Right ventricle myocardium inferior (tissue), 1 donor: ENCODE results near the gene ADI1. TPM values are rescaled to one million over a fixed set of nuclear protein-coding genes. Genes with fewer than 3 reads are reported as not detected.
"Not testable (repeated sequence)": the region's sequence is repeated elsewhere in the genome, so short reads cannot be mapped to it uniquely, and the experiment has no call there.

Experiments
- ATAC-seq: fragments of 200-7000 bp; cut with Tn5 transposase; one replicate; pipeline ENCODE4 v1.9.1; 2020; ENCODE audit warnings: mild to moderate bottlenecking, moderate library complexity
- DNase-seq: peaks from one replicate; pipeline ENCODE4 v3.0.0; 2021; ENCODE audit errors: missing footprints
- intact Hi-C: fragments of 100-400 bp; cut with DNase I; formaldehyde crosslinking; loops from one replicate; pipeline ENCODE4 v1.11.0; 2022
- total RNA-seq: library from RNA; stranded (reverse); fragmentation: NEBNext Ultra II Directional; extraction: Animal tissue kit (Norgen Biotek cat#: 25700); gene quantifications from one replicate; pipeline ENCODE4 v1.2.1, GENCODE V29; 2021
- donor health status: DM: no; HTN: yes; CAD: no; lungs with severe emphysema.

Gene ADI1
- total RNA-seq, 1 donor from 2014 or later: 160 TPM

DNA sequence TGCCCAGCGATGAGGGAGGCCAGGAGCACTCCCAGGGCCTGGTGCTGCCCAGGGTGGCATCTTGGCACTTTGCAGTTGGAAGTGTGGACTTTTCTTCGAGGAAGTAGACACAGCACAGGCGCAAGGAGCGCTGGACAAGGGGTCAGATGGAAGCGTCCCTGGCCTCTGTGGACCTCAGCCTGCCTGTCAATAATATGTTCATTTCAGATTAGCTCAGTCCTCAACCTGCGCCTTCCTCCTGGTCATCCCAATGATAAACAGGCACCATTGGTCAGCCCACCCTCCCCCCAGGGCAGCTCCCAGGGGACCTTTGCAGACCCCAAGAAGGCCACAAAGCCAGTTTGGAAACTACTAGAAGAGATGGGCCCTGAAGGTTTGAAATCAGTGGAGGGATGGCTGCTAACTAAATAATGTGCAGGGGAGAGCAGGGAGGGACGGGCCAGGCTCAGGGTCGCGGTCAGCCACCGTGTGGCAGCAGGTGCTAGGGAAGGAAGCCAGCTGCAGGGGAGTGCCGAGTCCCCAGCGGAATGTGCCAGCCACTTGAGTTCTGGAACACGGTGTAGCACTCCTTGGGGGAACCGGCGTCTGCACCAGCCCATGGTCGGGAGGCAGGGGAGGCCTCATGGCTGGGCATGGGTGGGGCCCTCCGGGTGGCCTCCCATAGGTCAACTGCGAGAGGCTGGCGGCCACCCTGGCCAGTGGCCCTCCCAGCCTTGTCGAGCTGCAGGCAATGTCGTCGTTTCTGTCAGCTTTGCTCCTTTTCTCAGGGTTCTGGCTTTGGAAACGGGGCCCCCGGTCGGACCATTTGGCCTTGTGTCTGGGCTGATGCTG is 59.9 kb downstream of the ADI1 start:
- intact Hi-C loops: loop anchor here (2.0 to 10.0 kb wide), 3 partner anchors 35 to 457 kb away; partner anchors contain the start of genes EIPR1 and TRAPPC12
- ATAC-seq (peak; percentile 91), DNase-seq (no peak)

GRCh38 chr2:3458396-3459184 is 60.7 kb downstream of the ADI1 start:
- DNase-seq: no peak
- intact Hi-C loops: loop anchor here (10.0 kb wide), 1 partner anchor 84 kb away; the partner anchor contains the start of genes EIPR1 and TRAPPC12
- no peak for ATAC-seq

- intact Hi-C loops: loop anchor here (10.0 kb wide), 1 partner anchor 83 kb away; the partner anchor contains the start of genes EIPR1 and TRAPPC12
- DNase-seq (no peak), ATAC-seq (no peak)
Observed at GRCh38 chr2:3457524-3458395, 61.6 kb downstream of the ADI1 start.

DNA sequence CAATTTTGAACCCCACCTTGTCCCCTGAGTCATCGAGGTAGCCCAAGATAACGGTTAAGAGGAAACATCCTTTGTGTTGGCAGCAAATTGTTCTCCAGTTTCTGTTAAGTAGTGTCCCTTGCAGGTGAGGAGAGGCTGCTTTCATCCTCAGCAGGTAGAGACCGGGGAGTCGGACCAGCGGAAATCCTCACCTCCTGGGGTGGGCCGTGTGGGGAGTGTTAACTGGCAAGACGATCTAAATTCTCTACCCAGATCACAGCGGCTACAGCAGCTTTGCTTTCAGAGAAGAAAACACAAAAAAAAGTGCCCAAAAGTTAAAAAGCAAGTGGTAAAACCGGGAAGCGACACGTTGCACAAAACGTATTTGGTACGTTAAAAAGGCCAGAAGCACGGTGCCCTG is 63.2 kb downstream of the ADI1 start:
- intact Hi-C loops: loop anchor here (10.0 kb wide), 1 partner anchor 81 kb away; the partner anchor contains the start of genes EIPR1 and TRAPPC12
- ATAC-seq (no peak), DNase-seq (no peak)

DNA sequence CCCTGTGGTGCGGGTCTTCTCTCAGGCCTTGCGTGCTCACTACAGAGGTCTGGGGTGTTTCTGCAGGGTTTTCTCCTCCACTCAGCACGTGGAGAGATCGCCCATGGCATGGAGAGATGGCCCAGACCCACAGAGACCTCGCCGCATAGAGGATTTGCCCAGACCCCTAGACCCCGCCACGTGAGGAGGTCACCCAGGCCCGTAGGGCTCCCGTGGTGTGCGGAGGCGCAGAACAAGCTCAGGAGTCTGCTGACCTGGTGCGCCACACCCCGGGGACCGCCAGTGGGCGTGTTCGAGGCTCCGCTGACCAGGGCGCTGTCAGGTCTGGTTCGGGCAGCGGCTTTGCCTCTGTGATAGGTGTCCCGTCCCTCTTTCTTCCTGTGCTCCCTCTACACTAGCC is 64.5 kb downstream of the ADI1 start:
- intact Hi-C loops: loop anchor here (10.0 kb wide), 1 partner anchor 80 kb away; the partner anchor contains the start of genes EIPR1 and TRAPPC12
- DNase-seq: no peak
- ATAC-seq: no peak

GRCh38 chr2:3454005-3454404 is 65.3 kb downstream of the ADI1 start:
- ATAC-seq: not testable (repeated sequence)
- intact Hi-C loops: loop anchor here (10.0 kb wide), 1 partner anchor 79 kb away; the partner anchor contains the start of genes EIPR1 and TRAPPC12

DNA sequence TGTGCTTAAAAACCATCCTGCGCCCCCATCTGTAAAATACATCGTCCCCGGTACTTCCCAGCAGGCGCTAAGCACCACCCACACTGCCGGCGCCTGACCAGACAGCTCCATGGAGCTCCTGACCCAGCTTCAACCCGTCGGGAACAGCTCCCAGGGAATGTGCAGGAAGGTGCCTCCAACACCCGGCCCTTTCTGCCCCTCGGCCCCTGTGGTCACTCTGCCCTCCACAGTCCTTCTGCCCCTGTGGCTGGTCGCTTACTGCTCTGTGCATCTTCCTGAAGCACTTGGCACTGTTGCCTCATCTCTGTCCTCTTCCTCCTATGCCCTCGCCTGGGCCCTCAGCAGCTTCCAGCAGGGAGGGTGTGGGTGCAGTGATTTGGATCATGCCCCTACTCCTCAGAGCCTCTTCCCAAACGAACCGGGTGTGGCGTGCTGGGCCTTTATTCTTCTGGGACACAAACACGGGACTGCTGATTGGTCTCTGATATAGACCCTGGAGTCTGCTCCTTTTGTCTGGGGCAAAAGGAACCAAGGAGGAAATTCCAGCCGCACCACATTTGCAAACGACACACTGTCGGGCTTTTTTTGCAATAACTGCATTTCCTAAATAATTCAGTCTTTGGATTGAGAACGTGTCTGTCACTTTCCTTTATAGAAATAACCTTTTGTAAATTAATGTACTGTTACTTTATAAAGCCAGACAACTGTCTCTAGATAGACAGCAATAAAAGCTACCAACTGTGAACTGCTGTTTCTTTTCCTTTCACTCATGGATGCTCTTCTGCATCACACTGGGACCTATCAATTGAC is 65.9 kb downstream of the ADI1 start:
- intact Hi-C loops: loop anchor here (10.0 kb wide), 1 partner anchor 79 kb away; the partner anchor contains the start of genes EIPR1 and TRAPPC12
- ATAC-seq (no peak), DNase-seq (no peak)

More at GRCh38 chr2:3454005-3454404, 65.3 kb downstream of the ADI1 start:
- not testable (repeated sequence) for DNase-seq

DNA sequence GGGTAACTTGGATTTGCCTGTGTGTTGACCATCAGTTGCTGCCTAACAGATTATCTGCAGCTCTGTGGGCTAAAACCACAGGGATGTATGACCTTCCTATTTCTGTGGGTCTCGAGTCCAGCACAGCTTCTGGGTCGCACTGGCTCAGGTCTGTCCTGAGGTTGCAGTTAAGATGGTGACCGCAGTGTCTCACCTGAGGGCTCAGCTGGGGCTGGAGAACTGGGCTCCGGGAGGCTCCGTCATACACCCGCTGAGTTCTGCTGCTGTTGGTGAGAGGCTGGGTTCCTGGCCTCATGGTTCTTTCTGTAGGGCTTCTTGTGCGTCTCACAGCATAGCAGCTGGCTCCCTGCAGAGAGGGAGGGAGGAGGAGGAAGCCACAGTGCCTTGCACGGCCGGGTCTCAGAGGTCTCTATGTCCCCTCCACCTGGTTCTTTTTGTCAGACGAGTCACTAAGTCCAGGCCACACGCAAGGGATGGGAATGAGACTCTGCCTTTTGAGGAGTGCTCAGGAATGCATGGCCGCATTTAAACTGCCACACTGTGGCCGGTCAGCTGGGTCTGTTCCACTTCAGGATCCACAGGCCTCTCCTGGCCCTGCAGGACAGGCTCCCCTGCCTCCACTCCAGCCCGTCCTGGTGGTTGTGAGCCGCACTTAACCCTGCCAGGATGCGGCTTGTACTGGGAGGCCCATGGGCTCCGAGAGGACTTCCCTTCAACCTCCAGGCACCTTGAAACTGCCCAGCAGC is 67.2 kb downstream of the ADI1 start:
- intact Hi-C loops: loop anchor here (10.0 kb wide), 1 partner anchor 77 kb away; the partner anchor contains the start of genes EIPR1 and TRAPPC12
- no peak for DNase-seq

DNA sequence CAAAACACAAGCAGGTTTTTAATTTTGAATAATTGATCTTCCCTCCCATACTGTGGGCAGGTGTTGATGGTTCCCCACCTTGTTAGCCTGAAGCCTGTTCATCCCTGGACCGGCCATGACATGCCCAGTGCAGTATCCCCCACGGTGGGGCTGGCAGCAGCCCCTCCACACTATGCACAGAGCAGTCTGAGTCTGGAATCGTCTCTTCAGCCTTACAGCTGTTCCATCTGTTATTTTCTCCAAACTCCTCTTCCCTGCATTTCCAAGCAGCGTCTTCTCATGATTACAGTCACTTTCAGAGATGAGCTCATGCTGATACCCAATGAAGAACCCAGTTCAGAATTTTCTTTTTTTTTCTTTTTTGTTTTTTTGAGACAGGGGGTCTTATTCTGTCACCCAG is 68.2 kb downstream of the ADI1 start:
- ATAC-seq (no peak), DNase-seq (no peak)
- intact Hi-C loops: loop anchor here (10.0 kb wide), 1 partner anchor 76 kb away; the partner anchor contains the start of genes EIPR1 and TRAPPC12

More for the DNA sequence above, 67.2 kb downstream of the ADI1 start:
- no peak for ATAC-seq

GRCh38 chr2:3450385-3451010 is 68.8 kb downstream of the ADI1 start:
- ATAC-seq (no peak), DNase-seq (no peak)
- intact Hi-C loops: loop anchor here (10.0 kb wide), 1 partner anchor 76 kb away; the partner anchor contains the start of genes EIPR1 and TRAPPC12

DNA sequence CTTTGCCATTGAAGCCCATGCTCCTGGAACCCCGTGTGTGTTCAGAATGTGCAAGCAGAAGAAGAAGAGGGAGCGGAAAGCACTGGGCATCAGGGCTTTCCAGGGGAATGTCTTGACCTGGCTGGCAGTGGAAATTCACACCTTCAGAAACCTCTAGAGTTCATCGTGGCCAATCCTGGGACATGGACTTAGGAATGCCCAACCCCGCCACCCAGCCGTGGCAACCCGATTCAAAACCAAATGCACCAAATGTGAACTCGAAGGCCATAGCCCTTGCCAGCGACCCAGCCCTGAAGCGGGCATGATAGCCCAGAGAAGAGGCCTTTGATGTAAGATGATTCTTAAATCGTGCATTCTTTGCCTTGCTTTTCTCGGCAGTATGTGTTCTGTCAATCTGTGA is 69.4 kb downstream of the ADI1 start:
- intact Hi-C loops: loop anchor here (10.0 kb wide), 1 partner anchor 75 kb away; the partner anchor contains the start of genes EIPR1 and TRAPPC12
- ATAC-seq (no peak), DNase-seq (no peak)

DNA sequence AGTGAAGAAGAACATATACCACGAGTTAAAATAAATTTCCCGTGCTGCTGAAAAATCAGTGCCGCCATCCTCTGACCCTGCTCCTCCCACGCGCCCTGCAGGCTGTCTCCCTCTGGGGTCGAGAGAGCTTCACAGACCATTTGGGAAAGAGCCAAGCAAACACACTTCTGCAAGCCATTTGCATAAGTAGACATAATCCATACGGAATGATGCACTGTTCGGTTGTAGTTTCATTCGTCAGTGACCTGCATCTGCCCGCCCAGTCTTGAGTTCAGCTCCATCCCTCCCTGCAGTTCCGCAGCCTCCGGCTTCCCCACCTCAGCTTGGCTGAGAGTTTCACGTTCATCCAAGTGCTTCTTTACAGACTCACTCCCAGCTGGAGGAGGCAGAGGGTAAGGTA is 70.2 kb downstream of the ADI1 start:
- DNase-seq: no peak
- intact Hi-C loops: no loop called here

DNA sequence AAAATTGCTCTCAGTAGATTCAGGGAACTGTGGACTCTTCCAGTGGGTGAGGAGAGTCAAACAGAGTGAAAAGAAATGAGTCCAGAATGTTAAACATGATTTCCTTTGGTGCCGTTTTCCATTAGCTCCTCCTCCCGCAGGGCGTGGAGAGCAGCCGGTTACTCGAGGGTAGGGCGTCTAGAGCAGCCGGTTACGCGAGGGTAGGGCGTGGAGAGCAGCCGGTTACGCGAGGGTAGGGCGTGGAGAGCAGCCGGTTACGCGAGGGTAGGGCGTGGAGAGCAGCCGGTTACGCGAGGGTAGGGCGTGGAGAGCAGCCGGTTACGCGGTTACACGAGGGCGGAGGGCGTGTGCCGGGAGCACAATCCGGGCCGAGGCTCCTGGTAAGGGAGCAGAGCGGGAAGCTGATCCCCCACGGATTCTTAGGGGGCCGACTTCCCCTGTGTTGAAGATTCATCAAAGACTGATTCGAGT is 70.9 kb downstream of the ADI1 start:
- peak; percentile 40 for ATAC-seq
- DNase-seq, intact Hi-C loops: not testable (repeated sequence)

More for the DNA sequence above, 70.2 kb downstream of the ADI1 start:
- ATAC-seq: no peak

DNA sequence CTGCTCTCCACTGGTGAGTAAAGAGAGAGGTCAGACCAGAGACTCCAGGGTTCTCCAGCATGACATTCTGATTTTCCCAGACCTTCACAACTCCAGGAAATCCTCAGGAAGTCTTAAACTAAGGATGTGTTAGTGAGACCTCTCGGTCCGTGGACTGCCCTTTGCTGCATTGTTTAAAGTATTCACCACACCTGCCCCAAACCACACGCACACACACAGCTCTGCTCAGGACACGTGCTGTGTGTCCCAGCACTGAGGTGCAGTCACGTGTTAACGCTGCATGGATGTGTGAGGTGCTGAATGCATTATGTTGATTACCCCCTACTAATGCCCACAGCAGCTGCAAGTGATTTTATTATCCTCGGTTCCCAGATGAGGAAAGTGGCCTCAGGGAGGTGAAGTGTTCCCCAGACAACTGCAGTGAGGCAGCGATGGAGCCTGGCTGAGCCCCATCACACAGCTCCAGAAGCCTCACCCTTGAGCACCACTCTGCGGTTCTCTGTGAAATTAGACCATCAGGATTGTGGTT is 71.5 kb downstream of the ADI1 start:
- no peak for ATAC-seq

More for the DNA sequence above, 71.5 kb downstream of the ADI1 start:
- DNase-seq: no peak
- intact Hi-C loops: no loop called here
